Measurements from ENCODE around the gene GGCX. TPM values are rescaled to one million over a fixed set of nuclear protein-coding genes. Genes with fewer than 3 reads are reported as not detected.
"Not testable (repeated sequence)": the region's sequence is repeated elsewhere in the genome, so short reads cannot be mapped to it uniquely, and the experiment has no call there.

GGCX gene
- polyA plus RNA-seq, 1 donor from 2014 or later = 16.1 TPM

DNA sequence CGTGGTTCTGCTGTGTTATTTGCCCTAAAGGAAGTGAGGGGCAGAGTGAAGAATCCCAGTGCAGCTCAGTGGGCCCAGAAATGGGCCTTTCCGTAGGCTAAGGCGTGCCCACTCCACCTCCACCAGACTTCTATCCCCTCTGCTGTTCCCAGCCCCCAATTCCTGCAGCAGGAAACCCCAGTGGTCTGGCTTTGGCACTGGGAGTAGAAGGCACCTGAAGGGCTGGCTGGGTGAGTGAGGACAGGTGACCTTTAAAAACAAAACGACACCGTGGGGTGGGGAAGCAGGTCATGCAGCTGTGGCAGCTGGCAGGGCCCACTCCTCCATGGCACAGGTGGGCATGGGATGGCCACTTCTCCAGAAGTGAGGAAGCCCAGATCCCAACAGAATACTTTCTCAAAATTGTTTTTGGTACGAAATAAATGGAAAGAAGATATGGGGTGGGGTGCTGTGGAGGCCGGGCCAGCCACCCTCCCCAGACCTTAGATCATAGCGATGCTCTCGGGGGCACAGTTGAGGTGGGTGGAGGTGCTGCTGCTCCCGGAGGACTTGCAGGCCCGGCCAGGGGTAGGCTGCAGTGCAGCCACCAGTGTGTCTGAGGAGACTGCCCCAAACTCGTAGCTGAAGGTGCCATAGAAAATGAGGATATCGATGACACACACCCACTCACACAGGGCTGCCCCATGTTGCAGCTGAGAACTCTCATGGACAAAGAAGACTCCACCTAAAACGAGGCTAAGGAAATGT is 37.5 kb upstream of the GGCX start:
- peaks cover 20 to 35% (median 28%) of the 10 kb centered on the region in 3 donors for H3K4me1 Mint-ChIP-seq
- H3K4me3 Mint-ChIP-seq = peak overlapping the region in 2 of 4 donors; percentile 66 to 91
- no peaks in the 10 kb centered on the region for H3K9me3 Mint-ChIP-seq
- H3K27ac Mint-ChIP-seq = peak overlapping the region in 1 of 3 donors; percentile 37
- H3K27me3 Mint-ChIP-seq = no peaks in the 10 kb centered on the region
- H3K36me3 Mint-ChIP-seq = peaks cover 3% of the 10 kb centered on the region

DNA sequence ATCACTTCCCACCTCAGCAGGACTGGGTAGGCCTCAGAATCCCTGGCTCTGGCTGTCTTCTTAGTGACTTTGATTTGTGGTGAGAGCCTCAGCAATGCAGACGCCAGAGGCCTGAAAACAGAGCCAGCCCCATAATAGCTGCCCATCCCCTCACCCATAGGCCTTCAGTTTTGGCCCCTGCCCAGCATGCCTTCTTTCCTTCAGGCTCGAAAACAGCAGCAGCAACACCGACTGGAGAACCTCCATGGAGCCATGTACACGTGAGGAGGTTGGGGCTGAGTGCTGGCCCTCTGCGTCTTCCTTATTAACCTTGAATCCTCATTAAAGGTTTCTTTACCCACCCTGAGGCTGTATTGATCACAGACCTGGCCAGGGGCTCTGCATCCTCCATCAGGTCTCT is 35.9 kb upstream of the GGCX start:
- peaks cover 15 to 31% (median 24%) of the 10 kb centered on the region in 3 donors for H3K4me1 Mint-ChIP-seq
- peak overlapping the region in 1 of 3 donors; percentile 31 for H3K27ac Mint-ChIP-seq
- H3K9me3 Mint-ChIP-seq = no peaks in the 10 kb centered on the region
- peaks cover 3% of the 10 kb centered on the region for H3K36me3 Mint-ChIP-seq
- H3K4me3 Mint-ChIP-seq = peak overlapping the region in 2 of 4 donors; percentile 51 to 96
- H3K27me3 Mint-ChIP-seq = no peaks in the 10 kb centered on the region

DNA sequence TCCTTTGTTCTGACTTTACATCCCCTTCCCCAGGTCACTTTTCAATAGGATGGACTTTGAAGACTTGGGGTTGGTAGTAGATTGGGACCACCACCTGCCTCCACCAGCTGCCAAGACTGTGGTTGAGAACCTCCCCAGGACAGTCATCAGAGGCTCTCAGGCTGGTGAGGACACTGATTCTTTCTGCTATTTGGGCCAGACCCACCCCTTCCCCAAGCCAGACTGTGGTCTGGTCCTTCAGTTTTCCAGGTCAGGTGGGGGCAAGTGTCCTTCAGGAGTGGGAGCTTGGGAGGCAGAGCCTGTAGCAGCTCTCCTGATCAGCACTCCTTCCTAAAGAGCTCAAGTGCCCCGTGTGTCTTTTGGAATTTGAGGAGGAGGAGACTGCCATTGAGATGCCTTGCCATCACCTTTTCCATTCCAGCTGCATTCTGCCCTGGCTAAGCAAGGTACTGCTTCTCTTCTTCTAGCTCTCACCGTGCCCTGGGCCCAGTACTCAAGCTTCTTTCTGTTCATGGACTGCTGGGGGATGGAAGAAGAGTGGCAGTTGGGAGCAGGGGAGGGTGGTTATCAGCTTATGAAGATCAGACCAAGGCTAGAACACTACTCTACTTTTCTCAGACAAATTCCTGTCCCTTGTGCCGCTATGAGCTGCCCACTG is 35.3 kb upstream of the GGCX start:
- H3K27ac Mint-ChIP-seq = peak overlapping the region in 2 of 3 donors; percentile 75 to 100
- H3K4me1 Mint-ChIP-seq = peaks cover 15 to 27% (median 21%) of the 10 kb centered on the region in 3 donors
- H3K36me3 Mint-ChIP-seq = peaks cover 3% of the 10 kb centered on the region
- H3K9me3 Mint-ChIP-seq = no peaks in the 10 kb centered on the region
- peak overlapping the region; percentile 96 to 100 (median 98) for H3K4me3 Mint-ChIP-seq
- no peaks in the 10 kb centered on the region for H3K27me3 Mint-ChIP-seq

DNA sequence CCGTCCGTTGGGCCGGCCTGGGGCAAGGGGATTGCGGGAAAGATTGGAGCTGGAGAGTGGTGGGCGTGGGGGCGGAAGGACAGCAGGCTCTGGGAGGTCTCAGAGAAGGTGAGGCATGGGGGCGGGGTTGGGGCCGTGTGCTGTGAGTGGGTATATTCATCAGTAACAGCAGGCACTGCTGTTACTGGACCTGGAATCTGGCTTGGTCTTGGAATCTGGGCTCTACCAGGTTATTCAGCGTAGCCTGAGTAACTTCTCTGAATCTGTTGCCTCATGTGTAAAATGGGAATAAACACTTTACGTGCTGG is 34.7 kb upstream of the GGCX start:
- no peaks in the 10 kb centered on the region for H3K9me3 Mint-ChIP-seq
- H3K27ac Mint-ChIP-seq = peak overlapping the region; percentile 75 to 100 (median 97)
- peaks cover 15 to 26% (median 15%) of the 10 kb centered on the region in 3 donors for H3K4me1 Mint-ChIP-seq
- H3K4me3 Mint-ChIP-seq = peak overlapping the region; percentile 96 to 100 (median 98)
- no peaks in the 10 kb centered on the region for H3K27me3 Mint-ChIP-seq
- peaks cover 3% of the 10 kb centered on the region for H3K36me3 Mint-ChIP-seq

DNA sequence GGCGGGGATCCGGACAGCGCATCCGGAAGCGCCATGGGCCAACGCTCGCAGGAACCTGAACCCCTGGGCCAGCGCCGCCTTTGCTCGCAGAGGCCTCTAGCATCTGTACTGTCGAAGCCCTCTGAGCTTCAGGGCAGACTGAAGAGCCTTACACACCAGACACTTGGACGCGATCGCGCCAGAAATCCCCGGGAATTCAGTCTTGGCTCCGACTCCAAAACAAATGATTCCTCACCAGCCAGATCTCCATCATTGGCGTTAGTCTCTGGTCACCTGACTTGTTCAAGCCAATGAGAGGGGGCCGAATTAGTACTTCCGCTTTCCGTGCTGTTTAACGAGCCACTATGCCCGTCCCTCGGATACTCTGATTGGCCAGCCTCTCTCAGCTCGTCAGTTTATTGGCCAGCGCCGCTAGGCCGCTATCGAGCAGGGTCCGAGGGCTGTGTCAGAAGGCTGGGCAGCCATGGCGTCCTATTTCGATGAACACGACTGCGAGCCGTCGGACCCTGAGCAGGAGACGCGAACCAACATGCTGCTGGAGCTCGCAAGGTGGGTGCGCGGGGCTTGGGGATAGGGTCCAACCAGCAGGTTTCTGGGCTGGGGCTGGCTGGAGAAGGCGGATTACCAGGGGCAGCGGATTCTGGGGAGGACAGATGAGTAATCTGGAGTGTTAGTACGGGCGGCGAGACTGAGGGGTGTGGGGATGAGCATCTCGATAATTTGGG is 34.2 kb upstream of the GGCX start, which contains the start of gene RNF181:
Gene RNF181, plus strand, starts transcription at position 445 of the 725 bp plus-strand sequence. Its CDS starts 19 bp downstream, at position 464.
- Mint-ChIP-seq H3K4me3 (peak within 1 kb of the TSS; percentile 96 to 100 (median 98)), H3K36me3 (peaks cover 3% of the 10 kb centered on the region), H3K27ac (peak within 1 kb of the TSS; percentile 75 to 100 (median 97)), H3K4me1 (peaks cover 15 to 26% (median 15%) of the 10 kb centered on the region in 3 donors), H3K9me3 (no peaks in the 10 kb centered on the region), H3K27me3 (no peaks in the 10 kb centered on the region)

DNA sequence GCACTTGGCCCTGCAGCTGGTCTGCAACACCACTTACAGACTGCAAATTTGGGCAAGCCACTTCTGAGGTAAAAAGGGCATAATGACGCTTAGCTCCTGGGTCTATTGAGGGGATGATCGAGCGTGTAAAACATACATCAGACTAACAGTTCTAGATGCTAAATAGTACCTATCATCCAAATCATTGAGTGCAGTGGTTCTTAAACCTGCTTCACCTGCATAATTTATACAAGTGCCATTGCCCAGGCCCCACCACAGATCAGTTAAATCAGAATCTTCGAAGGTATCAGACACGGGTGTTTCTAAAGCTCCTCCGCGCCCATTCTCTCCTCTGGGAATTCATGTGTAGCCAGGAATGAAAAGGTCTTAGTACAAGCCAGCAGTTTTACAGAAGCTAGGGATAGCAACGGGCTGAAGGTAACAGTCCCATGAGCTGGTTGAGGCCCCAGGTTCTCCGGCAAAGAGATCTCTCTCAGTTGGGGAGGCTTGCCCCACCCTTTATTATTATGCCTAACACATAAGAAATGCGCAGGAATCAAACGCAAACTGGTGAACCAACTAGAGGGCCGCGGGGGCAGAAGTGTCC is 33.5 kb upstream of the GGCX start:
- Mint-ChIP-seq H3K4me1 (peaks cover 15 to 26% (median 15%) of the 10 kb centered on the region in 3 donors), H3K9me3 (no peaks in the 10 kb centered on the region), H3K27me3 (no peaks in the 10 kb centered on the region), H3K27ac (peak overlapping the region; percentile 75 to 100 (median 97)), H3K4me3 (peak overlapping the region; percentile 96 to 100 (median 98)), H3K36me3 (peaks cover 3% of the 10 kb centered on the region)

DNA sequence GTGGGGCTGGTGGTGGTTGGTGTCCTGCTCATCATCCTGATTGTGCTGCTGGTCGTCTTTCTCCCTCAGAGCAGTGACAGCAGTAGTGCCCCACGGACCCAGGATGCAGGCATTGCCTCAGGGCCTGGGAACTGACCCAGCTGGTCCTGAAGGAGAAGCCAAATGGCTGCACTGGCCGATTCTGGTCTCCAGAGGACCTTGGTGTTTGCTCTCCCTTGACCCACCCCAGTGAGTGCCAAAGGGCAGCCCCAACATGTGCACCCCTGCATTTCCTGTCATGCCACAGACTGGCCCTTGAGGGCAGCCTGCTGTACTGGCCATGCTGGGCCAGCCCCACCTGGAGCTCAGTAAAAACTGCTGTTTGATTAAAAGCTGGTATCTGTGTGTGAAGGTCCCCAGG is 31.7 kb upstream of the GGCX start:
- Mint-ChIP-seq H3K36me3 (peaks cover 3% of the 10 kb centered on the region), H3K27me3 (no peaks in the 10 kb centered on the region), H3K4me3 (peak overlapping the region in 3 of 4 donors; percentile 9 to 96 (median 52)), H3K4me1 (peaks cover 15 to 28% (median 15%) of the 10 kb centered on the region in 3 donors), H3K9me3 (no peaks in the 10 kb centered on the region), H3K27ac (peak overlapping the region in 2 of 3 donors; percentile 26 to 88)

DNA sequence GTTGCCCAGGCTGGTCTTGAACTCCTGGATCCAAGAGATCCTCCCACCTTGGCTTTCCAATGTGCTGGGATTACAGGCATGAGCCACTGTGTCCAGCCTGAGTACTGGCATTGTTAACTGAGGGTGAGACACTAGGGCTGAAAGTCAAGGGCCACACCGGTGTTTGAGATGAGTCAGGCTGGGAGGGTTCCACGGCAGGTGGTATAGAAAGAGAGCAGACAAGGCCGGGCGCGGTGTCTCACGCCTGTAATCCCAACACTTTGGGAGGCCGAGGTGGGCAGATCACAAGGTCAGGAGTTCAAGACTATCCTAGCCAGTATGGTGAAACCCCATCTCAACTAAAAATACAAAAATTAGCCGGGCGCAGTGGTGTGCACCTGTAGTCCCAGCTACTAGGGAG is 31.0 kb upstream of the GGCX start:
- H3K4me1 Mint-ChIP-seq = peaks cover 19 to 31% (median 21%) of the 10 kb centered on the region in 3 donors
- H3K27me3 Mint-ChIP-seq, H3K36me3 Mint-ChIP-seq, H3K9me3 Mint-ChIP-seq, H3K27ac Mint-ChIP-seq: not testable (repeated sequence)
- H3K4me3 Mint-ChIP-seq = peak overlapping the region in 2 of 4 donors; percentile 12 to 39

DNA sequence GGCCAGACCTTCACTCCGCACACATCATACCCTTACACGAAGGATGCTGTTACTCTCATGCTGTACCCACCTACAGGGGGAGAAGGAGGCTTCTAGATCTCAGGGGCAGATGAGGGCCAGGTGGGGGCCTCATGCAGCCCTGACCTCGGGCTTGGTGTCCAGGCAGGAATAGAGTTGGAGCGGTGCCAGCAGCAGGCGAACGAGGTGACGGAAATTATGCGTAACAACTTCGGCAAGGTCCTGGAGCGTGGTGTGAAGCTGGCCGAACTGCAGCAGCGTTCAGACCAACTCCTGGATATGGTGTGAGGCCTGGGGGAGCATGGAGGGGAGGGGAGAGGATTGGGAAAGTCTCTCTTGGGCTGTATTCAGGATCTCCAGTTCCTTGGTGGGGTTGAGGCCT is 30.3 kb upstream of the GGCX start:
- Mint-ChIP-seq H3K36me3 (peaks cover 3% of the 10 kb centered on the region), H3K4me1 (peaks cover 19 to 27% (median 21%) of the 10 kb centered on the region in 3 donors), H3K4me3 (peak overlapping the region in 1 of 4 donors; percentile 55), H3K9me3 (no peaks in the 10 kb centered on the region), H3K27ac (no peak overlapping the region), H3K27me3 (no peaks in the 10 kb centered on the region)

DNA sequence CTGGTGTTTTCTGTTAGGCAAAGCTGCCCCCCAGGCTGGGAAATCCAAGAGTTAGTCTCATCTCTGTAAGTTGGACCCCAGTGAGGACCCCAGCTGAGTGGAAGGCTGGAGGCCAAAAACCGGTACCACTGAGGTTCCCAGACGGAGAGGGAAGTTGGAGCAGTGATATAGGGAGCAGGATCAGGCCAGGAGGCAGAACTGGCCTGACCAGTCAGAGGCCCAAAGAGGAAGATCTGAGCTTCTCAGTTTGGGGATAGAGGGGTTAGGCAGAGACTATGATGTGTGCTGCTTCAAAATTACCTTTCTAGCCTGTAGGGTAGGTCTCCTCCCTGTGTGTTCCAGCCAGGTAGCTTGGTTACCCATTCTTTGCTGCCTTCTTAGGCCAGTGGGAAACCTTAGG is 29.7 kb upstream of the GGCX start:
- peaks cover 19 to 23% (median 21%) of the 10 kb centered on the region in 3 donors for H3K4me1 Mint-ChIP-seq
- peak overlapping the region in 1 of 4 donors; percentile 55 for H3K4me3 Mint-ChIP-seq
- no peaks in the 10 kb centered on the region for H3K27me3 Mint-ChIP-seq
- no peak overlapping the region for H3K27ac Mint-ChIP-seq
- H3K36me3 Mint-ChIP-seq = peaks cover 3% of the 10 kb centered on the region
- no peaks in the 10 kb centered on the region for H3K9me3 Mint-ChIP-seq

DNA sequence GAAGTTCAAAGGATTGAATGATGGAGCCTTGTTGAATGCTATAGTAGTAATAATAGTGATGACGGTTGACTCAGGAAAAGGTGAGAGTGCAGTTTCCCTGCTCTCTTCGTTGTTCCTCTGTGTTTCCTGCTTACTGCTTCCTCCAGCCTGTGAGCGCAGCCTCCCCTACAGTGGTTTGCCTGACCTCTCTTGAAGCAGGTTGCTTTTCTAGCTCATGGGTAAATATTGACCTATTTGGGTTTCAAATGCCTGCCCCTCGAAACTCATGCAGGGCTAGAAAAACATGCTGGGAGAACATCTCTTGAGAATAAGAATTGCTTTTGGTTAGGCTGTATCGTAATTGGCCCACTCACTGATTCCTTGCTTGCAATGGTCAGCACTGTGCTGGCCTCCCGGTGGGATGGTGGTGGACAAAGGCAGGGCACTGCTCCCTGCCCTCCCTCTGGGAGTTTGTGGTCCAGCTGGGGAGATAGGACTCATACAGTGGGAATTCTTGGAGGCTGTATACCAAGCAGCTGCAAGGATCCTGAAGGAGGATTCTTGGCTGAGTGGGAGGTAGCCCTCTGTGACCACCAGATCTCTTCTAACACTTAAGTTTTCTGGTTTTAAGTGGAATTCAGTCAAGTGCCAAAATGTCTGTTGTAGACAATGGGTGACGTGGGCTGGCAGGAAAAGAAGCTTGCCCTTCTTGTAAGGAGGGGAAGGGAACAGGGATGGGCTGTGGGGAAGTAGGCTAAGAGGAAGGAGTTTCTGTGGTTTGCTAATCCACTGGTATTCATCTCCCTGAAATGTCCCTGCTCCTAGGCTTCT is 28.9 kb upstream of the GGCX start:
- Mint-ChIP-seq H3K27ac (peak overlapping the region in 1 of 3 donors; percentile 10), H3K27me3 (no peaks in the 10 kb centered on the region), H3K36me3 (peaks cover 3% of the 10 kb centered on the region), H3K4me1 (peaks cover 16 to 22% (median 20%) of the 10 kb centered on the region in 3 donors), H3K9me3 (no peaks in the 10 kb centered on the region), H3K4me3 (peak overlapping the region in 1 of 4 donors; percentile 73)

DNA sequence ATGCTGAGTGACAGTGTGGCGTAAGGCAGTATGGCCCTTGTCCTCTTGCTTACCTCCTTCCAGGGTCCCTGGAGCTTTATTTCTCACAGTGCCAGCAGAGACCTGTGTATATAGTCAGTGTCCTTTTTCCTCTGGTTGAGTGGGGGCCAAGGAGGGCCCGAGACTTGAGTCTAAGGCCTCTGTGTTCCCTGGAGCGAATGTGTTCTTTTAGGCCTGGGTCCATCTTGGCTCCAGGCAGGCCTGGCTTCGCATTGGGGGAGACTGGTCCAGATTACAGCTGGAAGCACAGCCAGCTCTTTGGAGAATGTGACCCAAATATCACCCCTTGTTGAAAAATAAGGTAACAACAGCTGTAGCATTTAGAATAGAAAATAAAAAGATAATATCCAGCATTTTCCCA is 27.9 kb upstream of the GGCX start:
- Mint-ChIP-seq H3K9me3 (no peaks in the 10 kb centered on the region), H3K27me3 (no peaks in the 10 kb centered on the region), H3K4me1 (peaks cover 14 to 19% (median 17%) of the 10 kb centered on the region in 3 donors), H3K4me3 (no peak overlapping the region), H3K27ac (no peak overlapping the region), H3K36me3 (peaks cover 2% of the 10 kb centered on the region)

DNA sequence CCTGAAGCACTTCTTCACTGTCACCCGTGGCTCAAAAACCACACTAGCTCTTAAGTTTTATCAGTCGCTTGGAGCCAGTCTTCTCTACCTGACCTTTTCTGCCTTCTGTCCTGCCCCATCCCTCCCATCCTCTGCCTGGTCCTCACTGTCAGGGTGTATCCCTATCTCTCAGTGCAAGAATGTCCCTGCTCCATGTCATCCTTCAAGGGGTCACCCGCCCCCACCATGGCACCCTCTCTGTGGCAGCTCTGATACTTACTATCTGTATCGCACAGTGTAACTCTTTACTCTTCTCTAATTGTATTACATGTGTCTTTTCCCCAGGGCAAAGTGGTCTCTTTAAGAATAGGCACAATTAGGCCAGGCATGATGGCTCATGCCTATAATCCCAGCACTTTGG is 27.4 kb upstream of the GGCX start:
- peak overlapping the region in 1 of 3 donors; percentile 69 for H3K27ac Mint-ChIP-seq
- H3K4me1 Mint-ChIP-seq = peaks cover 14 to 20% (median 19%) of the 10 kb centered on the region in 3 donors
- no peaks in the 10 kb centered on the region for H3K36me3 Mint-ChIP-seq
- H3K9me3 Mint-ChIP-seq = no peaks in the 10 kb centered on the region
- peak overlapping the region in 1 of 4 donors; percentile 74 for H3K4me3 Mint-ChIP-seq
- H3K27me3 Mint-ChIP-seq = no peaks in the 10 kb centered on the region

DNA sequence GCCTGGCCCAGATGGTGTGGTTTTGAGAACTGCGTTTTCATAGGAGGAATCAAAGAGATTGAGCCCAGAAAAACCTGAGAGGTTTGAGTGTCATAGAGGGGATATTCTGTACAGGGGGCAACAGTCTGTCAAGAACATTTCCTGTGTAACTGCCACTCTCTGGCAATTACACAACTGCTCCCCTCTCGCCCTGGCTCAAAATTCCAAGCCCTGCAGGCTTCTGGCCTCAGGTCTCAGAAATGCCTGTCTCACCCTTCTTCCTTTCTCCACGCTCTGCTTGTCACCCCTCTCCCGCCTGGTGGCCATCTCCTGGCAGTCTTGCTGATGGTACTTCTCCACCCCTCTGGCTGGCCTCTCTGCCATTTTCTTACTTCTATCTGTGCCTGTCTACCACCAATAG is 26.9 kb upstream of the GGCX start:
- Mint-ChIP-seq H3K4me1 (peaks cover 17 to 23% (median 22%) of the 10 kb centered on the region in 3 donors), H3K9me3 (no peaks in the 10 kb centered on the region), H3K27me3 (no peaks in the 10 kb centered on the region), H3K36me3 (no peaks in the 10 kb centered on the region), H3K4me3 (peak overlapping the region in 1 of 4 donors; percentile 74), H3K27ac (peak overlapping the region in 1 of 3 donors; percentile 69)

All from IgD-negative memory B cell (primary cell).